WTC11 (cell line): ENCODE measurements around the gene UBAC2.

Experiments
- ELF4 ChIP-seq: sonication (generic); formaldehyde crosslinking; IDR thresholded peaks from 2 replicates; pipeline ENCODE4 v1.8.1; 2022; ENCODE audit warnings: low read depth, mild to moderate bottlenecking, moderate library complexity, missing genetic modification reagents
- HMGA2 ChIP-seq: fragments of 250-450 bp; sonication (Bioruptor Pico); IDR thresholded peaks from 2 replicates; pipeline ENCODE4 v1.4.0; 2021; ENCODE audit warnings: mild to moderate bottlenecking, moderate library complexity
- JAZF1 ChIP-seq: fragments of 250-450 bp; sonication (Bioruptor Pico); IDR thresholded peaks from 2 replicates; pipeline ENCODE4 v1.9.0; 2021; ENCODE audit warnings: moderate library complexity, mild to moderate bottlenecking, inconsistent platforms
- JUN ChIP-seq: sonication (generic); formaldehyde crosslinking; IDR thresholded peaks from 2 replicates; pipeline ENCODE4 v1.8.0; 2023; ENCODE audit warnings: mild to moderate bottlenecking, missing genetic modification reagents
- KAT7 ChIP-seq: sonication (generic); formaldehyde crosslinking; IDR thresholded peaks from 2 replicates; pipeline ENCODE4 v1.8.1; 2023; ENCODE audit warnings: missing genetic modification reagents, mild to moderate bottlenecking, borderline replicate concordance
- NR2C2 ChIP-seq: sonication (generic); formaldehyde crosslinking; IDR thresholded peaks from 2 replicates; pipeline ENCODE4 v1.8.0; 2022; ENCODE audit warnings: mild to moderate bottlenecking, missing genetic modification reagents
- NR3C1 ChIP-seq: sonication (generic); formaldehyde crosslinking; conservative IDR thresholded peaks from 2 replicates; pipeline ENCODE4 v1.8.1; 2023; ENCODE audit warnings: low read depth, mild to moderate bottlenecking, missing genetic modification reagents
- PREB ChIP-seq: sonication (generic); formaldehyde crosslinking; IDR thresholded peaks from 2 replicates; pipeline ENCODE4 v1.8.1; 2022; ENCODE audit warnings: mild to moderate bottlenecking, missing genetic modification reagents, moderate library complexity, borderline replicate concordance
- SP1 ChIP-seq: sonication (generic); formaldehyde crosslinking; conservative IDR thresholded peaks from 2 replicates; pipeline ENCODE4 v1.8.1; 2022; ENCODE audit warnings: missing genetic modification reagents
- ZNF138 ChIP-seq: sonication (generic); formaldehyde crosslinking; conservative IDR thresholded peaks from 2 replicates; pipeline ENCODE4 v1.8.1; 2022; ENCODE audit warnings: mild to moderate bottlenecking, moderate library complexity, missing genetic modification reagents
- TF ChIP-seq, protein P1 (sequence below): fragments of 200-600 bp; IDR thresholded peaks from 2 replicates; pipeline ENCODE4 v1.8.0; 2022; ENCODE audit warnings: antibody characterized with exemption
- TF ChIP-seq, protein P2 (sequence below): sonication (generic); formaldehyde crosslinking; IDR thresholded peaks from 2 replicates; pipeline ENCODE4 v1.8.0; 2023; ENCODE audit warnings: missing genetic modification reagents
- TF ChIP-seq, protein P3 (sequence below): fragments of 250-450 bp; sonication (Bioruptor Pico); IDR thresholded peaks from 2 replicates; pipeline ENCODE4 v1.8.0; 2021; ENCODE audit warnings: mild to moderate bottlenecking

- TF ChIP-seq HMGA2 (no peak), JAZF1 (CRISPR knock-in tag) (no peak), PREB (CRISPR knock-in tag) (no peak), KAT7 (CRISPR knock-in tag) (no peak), NR2C2 (no peak), JUN (no peak), SP1 (CRISPR knock-in tag) (no peak), NR3C1 (CRISPR knock-in tag) (no peak), ELF4 (no peak), ZNF138 (CRISPR knock-in tag) (no peak)
- TF ChIP-seq, protein P1, sequence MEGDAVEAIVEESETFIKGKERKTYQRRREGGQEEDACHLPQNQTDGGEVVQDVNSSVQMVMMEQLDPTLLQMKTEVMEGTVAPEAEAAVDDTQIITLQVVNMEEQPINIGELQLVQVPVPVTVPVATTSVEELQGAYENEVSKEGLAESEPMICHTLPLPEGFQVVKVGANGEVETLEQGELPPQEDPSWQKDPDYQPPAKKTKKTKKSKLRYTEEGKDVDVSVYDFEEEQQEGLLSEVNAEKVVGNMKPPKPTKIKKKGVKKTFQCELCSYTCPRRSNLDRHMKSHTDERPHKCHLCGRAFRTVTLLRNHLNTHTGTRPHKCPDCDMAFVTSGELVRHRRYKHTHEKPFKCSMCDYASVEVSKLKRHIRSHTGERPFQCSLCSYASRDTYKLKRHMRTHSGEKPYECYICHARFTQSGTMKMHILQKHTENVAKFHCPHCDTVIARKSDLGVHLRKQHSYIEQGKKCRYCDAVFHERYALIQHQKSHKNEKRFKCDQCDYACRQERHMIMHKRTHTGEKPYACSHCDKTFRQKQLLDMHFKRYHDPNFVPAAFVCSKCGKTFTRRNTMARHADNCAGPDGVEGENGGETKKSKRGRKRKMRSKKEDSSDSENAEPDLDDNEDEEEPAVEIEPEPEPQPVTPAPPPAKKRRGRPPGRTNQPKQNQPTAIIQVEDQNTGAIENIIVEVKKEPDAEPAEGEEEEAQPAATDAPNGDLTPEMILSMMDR: no peak
- TF ChIP-seq, protein P2, sequence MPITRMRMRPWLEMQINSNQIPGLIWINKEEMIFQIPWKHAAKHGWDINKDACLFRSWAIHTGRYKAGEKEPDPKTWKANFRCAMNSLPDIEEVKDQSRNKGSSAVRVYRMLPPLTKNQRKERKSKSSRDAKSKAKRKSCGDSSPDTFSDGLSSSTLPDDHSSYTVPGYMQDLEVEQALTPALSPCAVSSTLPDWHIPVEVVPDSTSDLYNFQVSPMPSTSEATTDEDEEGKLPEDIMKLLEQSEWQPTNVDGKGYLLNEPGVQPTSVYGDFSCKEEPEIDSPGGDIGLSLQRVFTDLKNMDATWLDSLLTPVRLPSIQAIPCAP (CRISPR knock-in tag): no peak
- TF ChIP-seq, protein P3, sequence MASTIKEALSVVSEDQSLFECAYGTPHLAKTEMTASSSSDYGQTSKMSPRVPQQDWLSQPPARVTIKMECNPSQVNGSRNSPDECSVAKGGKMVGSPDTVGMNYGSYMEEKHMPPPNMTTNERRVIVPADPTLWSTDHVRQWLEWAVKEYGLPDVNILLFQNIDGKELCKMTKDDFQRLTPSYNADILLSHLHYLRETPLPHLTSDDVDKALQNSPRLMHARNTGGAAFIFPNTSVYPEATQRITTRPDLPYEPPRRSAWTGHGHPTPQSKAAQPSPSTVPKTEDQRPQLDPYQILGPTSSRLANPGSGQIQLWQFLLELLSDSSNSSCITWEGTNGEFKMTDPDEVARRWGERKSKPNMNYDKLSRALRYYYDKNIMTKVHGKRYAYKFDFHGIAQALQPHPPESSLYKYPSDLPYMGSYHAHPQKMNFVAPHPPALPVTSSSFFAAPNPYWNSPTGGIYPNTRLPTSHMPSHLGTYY (CRISPR knock-in tag): no peak
Observed at GRCh38 chr13:99174533-99175100, 26.0 kb upstream of the UBAC2 start.
